Smooth muscle cell of bladder (primary cell): ENCODE measurements around the gene CHST5. TPM values are rescaled to one million over a fixed set of nuclear protein-coding genes. Genes with fewer than 3 reads are reported as not detected.

ENCODE experiments used
- total RNA-seq: library from RNA; depleted of rRNA; stranded (reverse); fragments of >200 nt; gene quantifications from 2 replicates; pipeline ENCODE4 v1.2.3, GENCODE V29; 2014

CHST5 gene
- not detected in 2 replicates for total RNA-seq

DNA sequence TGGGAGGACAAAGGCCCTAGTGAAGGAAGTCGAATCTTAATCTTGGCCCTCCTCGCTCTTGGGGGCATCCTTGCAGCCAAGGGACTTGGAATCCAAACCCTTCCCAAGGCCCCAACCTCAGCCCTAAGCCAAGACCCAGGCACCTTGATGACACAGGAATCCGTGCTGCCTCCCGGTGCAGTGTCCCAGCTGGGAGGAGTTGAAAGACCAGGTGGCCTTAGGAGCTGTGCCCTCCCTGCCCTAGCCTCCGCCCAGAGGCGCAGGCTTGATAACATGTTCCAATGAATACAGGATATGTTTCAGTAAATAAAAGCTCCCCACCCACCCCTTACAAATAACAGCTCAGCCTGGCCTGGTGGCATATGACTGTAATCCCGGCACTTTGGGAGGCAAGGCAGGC lies at the start of gene CHST5:
Gene CHST5, minus strand, starts transcription at position 208 of the 400 bp plus-strand sequence. CDS start 5,724 bp downstream, outside the sequence.

DNA sequence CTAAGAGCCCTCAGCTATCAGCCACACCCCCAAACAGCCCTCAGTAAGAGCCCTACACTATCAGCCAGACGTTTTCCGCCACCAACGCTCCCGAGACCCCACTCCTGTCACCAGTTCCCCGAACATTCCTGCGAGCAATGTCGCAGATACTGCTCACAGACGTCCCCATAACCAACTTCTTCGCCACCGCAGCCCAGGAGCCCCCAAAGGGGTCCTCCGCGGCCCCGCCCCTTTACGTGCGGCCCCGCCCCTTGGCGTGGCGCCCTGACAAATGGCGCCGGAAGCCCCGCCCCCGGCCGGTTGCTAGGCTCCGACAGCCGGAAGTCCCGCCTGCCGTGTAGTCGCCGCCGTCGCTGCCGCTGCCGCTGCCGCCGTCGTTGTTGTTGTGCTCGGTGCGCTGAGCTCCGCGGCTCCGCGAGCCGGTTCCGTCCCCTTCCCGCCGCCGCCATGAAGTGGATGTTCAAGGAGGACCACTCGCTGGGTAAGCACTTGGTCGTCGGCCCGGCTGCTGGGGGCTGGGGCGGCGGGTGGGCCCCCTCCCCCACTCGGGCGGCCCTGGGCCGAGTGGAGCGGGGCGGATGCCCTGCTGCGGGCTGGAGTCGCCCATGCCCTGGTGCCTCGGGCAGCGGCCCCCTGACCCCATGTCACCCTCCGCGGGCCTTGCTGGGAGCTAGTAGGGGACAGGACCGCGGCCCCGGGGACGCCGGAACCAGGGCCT lies 30.3 kb upstream of the CHST5 start, which contains the start of gene GABARAPL2:
Gene GABARAPL2, plus strand, starts transcription at position 340 of the 718 bp plus-strand sequence. Its CDS starts 108 bp downstream, at position 448.

DNA sequence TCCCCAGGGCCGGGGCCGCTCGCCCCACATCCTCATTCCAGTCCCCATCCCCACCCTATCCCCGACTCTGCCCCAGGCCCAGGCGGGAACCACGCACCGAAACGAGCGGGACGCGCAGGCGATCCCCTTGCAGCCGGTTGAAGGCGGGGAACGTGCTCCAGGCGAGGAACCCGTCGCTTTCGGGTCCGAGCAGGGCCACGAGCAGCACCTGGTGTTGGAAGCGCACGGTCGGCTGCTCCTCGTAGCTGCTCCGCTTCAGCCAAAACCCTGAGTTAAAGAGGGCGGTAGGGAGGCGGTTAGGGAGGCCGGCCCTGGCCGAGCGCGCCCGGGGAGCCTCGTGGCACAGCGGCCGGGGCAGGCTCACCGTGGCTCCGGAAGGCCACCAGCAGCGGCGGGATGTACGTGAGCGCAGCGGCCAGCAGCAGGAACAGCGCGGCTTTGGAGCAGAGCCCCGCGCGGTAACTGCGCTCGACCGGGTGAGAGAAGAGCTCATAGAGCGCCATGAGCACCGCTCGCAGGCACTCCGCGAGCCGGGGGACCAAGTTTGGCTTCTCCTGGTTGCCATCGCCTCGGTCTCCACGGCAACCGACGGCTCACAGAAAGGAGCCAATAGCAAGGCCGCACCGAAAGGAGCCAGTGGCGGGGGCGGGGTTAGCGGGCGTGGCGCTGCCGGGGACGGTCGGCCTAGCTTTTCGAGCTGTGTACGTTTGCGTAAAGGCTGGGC lies 20.0 kb upstream of the CHST5 start, which contains the start of gene TMEM231:
Gene TMEM231, minus strand, starts transcription at position 546 of the 724 bp plus-strand sequence. Its CDS starts 43 bp downstream, at position 503.

DNA sequence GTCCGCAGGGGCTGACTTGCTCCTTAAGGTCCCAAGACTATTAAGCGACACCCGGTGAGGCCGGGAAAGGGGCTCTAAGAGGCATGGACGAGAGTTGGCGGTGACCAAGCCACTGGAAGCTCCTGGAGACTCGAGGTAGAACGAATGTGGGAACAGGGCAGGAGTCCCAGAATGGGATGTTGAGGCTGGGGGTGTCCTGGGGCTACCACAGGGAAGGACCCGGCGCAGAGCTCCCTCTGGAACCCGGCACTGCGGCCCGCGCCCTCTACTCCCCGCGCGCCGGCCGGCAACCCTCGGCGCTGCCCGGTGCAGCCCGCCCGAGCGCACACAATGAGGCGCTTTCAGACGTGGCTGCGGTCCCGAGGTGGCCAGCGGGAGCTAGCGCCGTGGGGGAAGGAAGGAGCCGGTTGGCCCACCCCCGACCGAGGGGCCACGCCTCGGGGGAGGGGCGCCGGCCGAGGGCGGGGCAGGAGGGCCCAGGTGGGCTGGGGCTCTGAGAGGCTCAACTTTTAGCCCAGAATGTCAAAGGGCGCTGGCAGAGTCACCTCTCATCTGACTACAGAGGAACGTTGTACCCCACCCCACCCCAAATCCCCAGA lies 40.7 kb downstream of the CHST5 start, which contains the start of gene CHST6:
Gene CHST6, minus strand, starts transcription at position 366 of the 599 bp plus-strand sequence. CDS start 15,613 bp downstream, outside the sequence.

Other genes with a start within 250 kb of the CHST5 start
- gene CFDP1, start 102.6 kb downstream of the CHST5 start, total RNA-seq, result 47.1 and 63.6 TPM in 2 replicates
- gene TMEM170A, start 71.4 kb downstream of the CHST5 start, total RNA-seq, result 14.4 and 15.9 TPM in 2 replicates
- 1.6 and 1.7 TPM in 2 replicates for gene CHST6, start 40.7 kb downstream of the CHST5 start, total RNA-seq
- gene TMEM231, start 20.1 kb upstream of the CHST5 start, total RNA-seq, result 14.5 and 15.1 TPM in 2 replicates
- 29.7 and 38.6 TPM in 2 replicates for gene GABARAPL2, start 30.3 kb upstream of the CHST5 start, total RNA-seq
- gene ADAT1, start 87.2 kb upstream of the CHST5 start, total RNA-seq, result 30.6 and 48.5 TPM in 2 replicates
- gene KARS1, start 111.6 kb upstream of the CHST5 start, total RNA-seq, result 151 and 169 TPM in 2 replicates
- gene TERF2IP, start 111.7 kb upstream of the CHST5 start, total RNA-seq, result 33.3 and 37.3 TPM in 2 replicates
- not detected in 2 replicates for gene CPHXL2, start 140.9 kb upstream of the CHST5 start, total RNA-seq
- gene DUXB, start 165.4 kb upstream of the CHST5 start, total RNA-seq, result not detected in 2 replicates
- not detected in 2 replicates for gene CPHXL, start 190.4 kb upstream of the CHST5 start, total RNA-seq